Right renal cortex interstitium (tissue), 3 donors: ENCODE results near the gene ETV1. TPM values are rescaled to one million over a fixed set of nuclear protein-coding genes. Genes with fewer than 3 reads are reported as not detected.
A peak's percentile ranks its signal among the peaks of the same experiment; 100 is the strongest.

ENCODE experiments used
- DNase-seq, 3 donors: peaks; one replicate each; pipeline ENCODE4 v3.0.0-alpha.2; 2013; ENCODE audit warnings: low read depth in 3 of 3, low spot score in 2 of 3
- polyA plus RNA-seq, 3 donors: library from polyadenylated mRNA; unstranded; fragments of 120-200 nt; gene quantifications; one replicate each; pipeline ENCODE4 v1.2.1, GENCODE V29; 2013; ENCODE audit not compliant: insufficient read length in 3 of 3

ETV1 gene
- polyA plus RNA-seq = 10 to 100 TPM; 28.6 to 37.3 (median 37.2) TPM

DNA sequence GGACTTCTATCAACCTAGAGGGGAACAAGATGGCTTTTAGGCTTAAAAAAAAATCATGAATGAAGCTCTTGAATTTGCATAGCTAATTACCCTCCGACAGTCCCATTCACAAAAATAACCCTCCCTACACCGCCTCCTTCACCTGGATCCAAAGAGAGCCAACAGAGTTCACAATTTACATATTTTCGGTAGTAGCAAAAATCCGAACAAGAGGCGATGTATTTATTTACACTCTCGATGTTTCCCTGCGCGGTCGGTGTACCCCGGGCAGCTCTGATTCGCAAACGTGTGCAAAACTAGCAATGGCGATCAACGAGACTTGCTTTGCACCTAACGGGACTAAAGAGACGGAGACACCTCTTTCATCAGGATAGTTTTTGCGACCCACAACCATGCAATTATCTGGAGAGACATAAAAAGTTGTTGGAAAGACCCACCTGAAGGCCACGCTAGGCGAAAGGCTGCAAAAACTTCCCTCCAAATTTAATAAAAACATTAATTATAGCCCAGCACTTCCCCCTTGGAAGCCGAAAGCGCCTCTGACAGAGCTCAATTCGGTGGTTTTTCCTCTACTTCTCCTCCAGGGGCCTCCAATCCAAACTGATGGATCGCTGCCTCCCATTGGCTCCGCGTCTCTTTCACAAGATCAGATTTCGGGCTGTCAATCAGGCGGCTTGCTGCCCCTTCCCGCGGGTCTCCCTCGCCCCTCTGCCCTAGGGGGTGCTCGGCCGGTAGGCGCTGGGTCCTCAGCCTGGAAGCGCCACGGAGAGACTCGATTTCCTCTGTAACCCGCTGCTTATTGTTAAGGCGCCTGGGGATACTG, at the start of gene ETV1:
Gene ETV1, minus strand, starts transcription at position 541 of the 823 bp plus-strand sequence. CDS start 614 bp downstream, outside the sequence.
- peak in 2 of 3 donors; percentile 71 to 72 for DNase-seq

GRCh38 chr7:14024406-14024805, 34.9 kb upstream of the ETV1 start:
- no peak for DNase-seq

GRCh38 chr7:14023838-14024237, 34.4 kb upstream of the ETV1 start:
- DNase-seq = no peak

- DNase-seq = no peak
These were observed 33.9 kb upstream of the ETV1 start for GRCh38 chr7:14023342-14023741.

- DNase-seq = no peak
These were observed 31.6 kb upstream of the ETV1 start for GRCh38 chr7:14021069-14021468.

DNA sequence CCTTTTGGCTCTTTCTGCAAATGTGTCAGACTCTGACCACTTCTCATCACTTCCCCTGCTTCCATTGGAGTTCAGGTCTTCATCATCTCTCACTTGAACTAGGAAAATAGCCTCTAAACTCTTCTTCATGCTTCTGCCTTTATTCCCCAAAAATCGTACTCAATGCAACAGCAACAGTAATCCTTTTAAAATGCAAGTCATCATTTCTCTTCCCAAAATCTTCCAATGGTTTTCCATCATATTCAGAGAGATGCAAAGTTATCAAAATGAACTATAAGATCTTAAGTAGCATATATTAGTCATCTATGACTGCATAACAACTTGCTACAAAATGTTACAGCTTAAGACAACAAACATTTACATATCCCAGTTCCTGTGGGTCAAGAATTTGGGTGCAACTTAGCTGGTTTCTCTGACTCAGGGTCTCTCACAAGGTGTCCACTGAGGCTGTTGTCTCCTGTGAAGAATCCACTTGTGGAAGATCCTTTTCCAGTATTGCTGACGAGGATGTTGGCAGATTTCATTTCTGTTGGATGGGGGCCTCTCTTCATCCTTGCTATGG, 31.0 kb upstream of the ETV1 start:
- no peak for DNase-seq

DNA sequence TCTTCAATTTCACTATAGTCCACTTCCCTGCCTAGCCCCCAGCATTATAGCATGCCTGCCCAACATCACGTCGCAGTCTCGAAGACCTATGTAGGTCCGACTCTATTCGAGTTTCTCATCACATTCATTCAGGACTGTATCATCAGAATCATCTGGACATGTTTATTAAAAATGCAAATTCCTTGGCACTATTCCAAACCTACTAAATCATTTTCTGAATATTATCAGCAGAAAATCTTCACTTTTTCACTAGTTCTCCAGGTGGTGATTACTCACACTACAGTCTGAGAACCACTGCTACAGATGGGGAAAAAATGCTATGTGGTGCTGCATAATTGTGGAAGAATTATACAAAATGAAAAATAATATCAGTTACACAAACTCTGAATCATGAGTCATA, 29.3 kb upstream of the ETV1 start:
- DNase-seq = no peak

DNA sequence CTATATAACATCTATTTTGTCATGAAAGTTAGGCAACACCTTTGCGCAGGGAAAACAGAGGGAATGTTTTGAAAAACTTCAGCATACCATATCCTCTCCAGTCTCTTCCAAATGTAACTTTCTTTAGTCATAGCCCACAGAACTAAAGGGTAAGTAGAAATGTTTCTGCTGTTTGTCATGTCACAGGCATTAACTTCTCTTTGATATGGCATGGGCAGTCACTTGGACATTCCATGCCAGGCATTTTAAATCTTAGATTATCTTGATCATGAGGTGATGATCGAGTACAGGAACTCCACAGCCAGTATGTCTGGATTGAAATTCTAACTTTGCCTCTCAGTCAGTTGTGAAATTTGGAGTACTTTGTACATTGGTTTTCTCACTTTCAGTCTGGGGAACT, 27.5 kb upstream of the ETV1 start:
- no peak for DNase-seq

DNA sequence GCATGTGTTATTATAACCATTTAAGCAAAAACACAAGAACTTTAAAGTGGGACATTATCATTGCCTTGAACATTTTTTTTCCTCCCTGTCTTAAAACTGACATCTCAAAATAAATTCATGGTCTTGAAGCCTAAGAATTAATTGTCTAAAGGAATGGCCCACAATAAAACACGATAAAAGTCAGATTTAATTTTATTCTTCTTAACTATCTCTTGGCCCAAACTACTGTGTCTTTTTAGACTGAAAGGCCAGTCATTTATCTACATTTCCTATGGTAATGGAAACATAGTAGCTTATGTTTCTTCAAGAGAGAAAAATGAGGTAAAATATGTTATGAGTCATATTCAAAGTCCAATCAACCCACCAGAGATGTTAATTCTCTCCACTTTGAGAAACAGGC, 24.4 kb upstream of the ETV1 start:
- no peak for DNase-seq

DNA sequence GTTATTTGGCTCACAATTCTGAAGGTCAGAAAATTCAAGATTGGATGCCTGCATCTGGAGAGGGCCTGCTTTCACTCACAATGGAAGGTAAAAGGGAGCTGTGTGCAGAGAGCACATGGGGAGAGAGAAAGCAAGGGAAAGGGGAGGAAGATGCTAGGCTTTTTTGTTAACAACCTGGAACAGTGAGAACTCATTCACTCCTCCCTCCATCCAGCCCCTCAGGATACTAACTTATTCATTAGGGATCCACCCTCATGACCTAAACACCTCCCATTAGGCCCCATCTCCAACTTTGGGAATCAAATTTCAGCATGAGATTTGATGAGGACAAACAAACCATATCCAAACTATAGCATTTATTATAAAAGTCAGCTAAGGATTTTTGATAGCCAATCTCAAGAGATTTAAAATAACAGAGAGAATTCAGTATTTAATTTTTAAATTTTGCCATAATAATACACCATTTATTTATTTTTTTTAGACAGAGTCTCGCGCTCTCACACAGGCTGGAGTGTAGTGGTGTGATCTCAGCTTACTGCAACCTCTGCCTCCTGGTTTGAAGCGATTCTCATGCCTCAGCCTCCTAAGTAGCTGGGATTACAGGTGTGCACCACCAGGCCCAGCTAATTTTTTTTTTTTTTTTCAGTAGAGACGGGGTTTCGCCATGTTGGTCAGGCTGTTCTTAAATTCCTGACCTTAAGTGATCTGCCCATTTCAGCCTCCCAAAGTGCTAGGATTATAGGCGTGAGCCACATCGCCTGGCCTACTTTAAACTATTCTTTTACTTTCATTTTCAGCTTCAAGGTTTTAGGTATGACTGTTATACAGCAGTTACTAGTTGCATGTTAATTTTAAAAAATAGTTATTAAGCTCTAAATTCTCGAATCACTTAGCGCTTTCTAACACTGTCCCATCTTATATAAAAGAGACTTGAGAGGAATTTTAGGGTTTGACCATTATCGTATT, 20.3 kb upstream of the ETV1 start:
- DNase-seq = no peak

- no peak for DNase-seq
These were observed 11.7 kb upstream of the ETV1 start for GRCh38 chr7:14001139-14001538.

DNA sequence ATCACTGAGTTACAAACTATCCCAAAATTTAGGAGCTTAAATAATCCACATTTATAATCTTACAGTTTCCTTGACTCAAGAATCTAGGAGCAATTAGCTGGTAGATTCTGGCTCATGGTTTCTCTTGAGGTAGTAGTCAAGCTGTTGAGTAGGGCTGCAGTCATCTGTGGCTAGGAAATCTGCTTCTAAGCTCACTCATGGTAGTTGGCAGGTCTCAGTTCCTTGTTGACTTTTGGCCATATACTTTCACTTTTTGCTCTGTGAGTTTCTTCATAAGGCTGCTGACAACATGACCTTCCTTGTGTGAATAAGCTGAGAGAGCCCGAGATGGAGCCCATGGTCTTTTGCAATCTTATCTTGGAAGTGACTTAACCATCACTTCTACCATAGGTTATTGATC, 10.8 kb upstream of the ETV1 start:
- DNase-seq = no peak

GRCh38 chr7:13998866-13999265, 9.4 kb upstream of the ETV1 start:
- DNase-seq = no peak

DNA sequence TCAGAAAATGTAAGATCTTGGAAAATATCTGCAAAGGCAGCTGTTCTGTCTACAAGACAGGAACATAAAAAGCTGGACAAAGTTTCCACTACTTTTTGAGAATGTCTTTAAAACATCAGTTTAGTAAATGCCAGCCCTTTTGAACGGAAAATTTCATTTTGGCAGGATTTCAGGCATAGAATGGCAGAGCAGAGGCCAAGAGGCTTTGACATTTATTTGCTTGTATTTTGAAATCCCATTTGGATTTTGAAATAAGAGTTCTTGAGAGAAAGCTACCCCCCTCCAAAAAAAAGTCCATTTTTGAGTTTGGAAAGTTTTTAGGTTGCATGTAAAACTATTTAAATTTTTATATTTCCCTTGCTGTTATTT, 3.1 kb upstream of the ETV1 start:
- DNase-seq = no peak

DNA sequence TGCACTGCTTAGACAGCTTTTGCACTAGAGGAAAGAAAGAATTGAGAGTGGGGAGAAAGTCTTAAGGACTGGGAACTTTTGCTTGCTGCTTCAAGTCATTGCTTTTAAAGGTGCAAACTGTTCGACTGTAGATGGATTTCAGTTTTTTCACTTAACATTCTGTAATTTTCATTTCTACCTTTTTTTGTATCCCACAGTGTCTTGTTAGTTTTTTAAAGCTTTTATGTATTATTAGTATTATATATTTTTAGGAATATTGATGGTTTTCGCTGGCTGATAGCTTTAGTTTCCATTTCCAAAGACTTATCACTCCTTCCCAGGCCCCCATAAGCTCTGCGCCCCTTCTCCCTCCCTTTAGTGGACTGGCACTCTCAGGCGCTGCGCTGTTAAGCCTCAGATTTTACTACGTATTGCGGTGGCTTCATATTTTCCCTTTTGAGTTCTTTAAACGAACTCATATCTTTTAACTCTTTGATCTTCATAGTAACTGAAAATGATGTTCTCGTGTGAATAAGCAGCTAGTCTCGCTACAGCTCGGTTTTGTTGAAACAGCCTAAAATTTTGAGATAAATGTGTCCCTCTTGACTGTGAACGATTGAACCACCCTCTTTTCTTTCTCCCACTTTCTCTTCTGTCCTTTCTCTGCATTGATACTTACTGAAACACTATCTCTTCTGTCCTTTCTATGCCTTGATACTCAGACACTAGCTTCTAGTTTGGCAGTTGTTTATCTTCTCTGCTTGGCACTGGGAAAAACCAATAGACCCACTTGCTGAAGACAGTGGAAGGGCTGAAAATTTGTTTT, 2.5 kb upstream of the ETV1 start:
- DNase-seq = no peak

GRCh38 chr7:13990984-13991790, 1.7 kb upstream of the ETV1 start:
- peak; percentile 97 to 98 (median 97) for DNase-seq

GRCh38 chr7:13990319-13990983, 985 bp upstream of the ETV1 start:
- peak; percentile 75 to 82 (median 80) for DNase-seq

DNA sequence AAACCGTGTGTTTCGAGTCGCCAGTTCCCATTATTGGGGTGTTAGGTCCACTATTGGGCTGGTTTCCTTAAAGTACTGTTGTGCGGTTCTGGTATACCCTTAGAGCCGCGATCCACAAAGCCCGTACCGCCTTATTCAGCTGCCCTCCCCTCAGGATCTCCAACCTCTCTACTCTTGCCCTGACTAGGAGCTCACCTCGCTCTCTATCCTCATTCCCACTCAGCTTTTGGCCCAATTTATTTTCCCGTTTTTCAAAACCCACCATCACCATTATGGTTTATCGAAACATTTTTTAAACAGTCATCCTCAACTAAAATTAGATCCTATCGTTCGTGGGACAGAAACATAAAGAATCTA, 461 bp upstream of the ETV1 start:
- DNase-seq = no peak

- DNase-seq = peak in 1 of 3 donors; percentile 43
These were observed 738 bp downstream of the ETV1 start for GRCh38 chr7:13988731-13989125.
